AG04449 (cell line): ENCODE measurements around the gene NCF4.

Experiments used
- CTCF ChIA-PET: fragments of 350-600 bp; formaldehyde crosslinking; extraction: SDS; loops from one replicate; lab custom pipeline; 2021; ENCODE audit warnings: antibody characterized with exemption; lab: Yijun Ruan, JAX
- POLR2A ChIA-PET: fragments of 400-600, 350-600 bp; formaldehyde crosslinking; extraction: SDS; loops from one replicate; lab custom pipeline; 2020; ENCODE audit warnings: antibody characterized with exemption, inconsistent platforms; lab: Yijun Ruan, JAX
- DNase-seq: peaks from one replicate; pipeline ENCODE4 v3.0.0-alpha.2; 2010; ENCODE audit warnings: low read depth, low spot score
- H3K4me3 ChIP-seq: 2 replicates; pipeline ENCODE4 v1.5.1; 2011; ENCODE audit warnings: low read depth, mild to moderate bottlenecking, control low read depth, low read length
- TF ChIP-seq, protein P1 (sequence below): IDR thresholded peaks from one replicate; pipeline ENCODE4 v1.5.1; 2011; ENCODE audit warnings: mild to moderate bottlenecking, moderate library complexity, low read length, control low read depth, inconsistent platforms; ENCODE audit not compliant: insufficient read depth; ENCODE audit errors: missing control alignments

Gene NCF4

DNA sequence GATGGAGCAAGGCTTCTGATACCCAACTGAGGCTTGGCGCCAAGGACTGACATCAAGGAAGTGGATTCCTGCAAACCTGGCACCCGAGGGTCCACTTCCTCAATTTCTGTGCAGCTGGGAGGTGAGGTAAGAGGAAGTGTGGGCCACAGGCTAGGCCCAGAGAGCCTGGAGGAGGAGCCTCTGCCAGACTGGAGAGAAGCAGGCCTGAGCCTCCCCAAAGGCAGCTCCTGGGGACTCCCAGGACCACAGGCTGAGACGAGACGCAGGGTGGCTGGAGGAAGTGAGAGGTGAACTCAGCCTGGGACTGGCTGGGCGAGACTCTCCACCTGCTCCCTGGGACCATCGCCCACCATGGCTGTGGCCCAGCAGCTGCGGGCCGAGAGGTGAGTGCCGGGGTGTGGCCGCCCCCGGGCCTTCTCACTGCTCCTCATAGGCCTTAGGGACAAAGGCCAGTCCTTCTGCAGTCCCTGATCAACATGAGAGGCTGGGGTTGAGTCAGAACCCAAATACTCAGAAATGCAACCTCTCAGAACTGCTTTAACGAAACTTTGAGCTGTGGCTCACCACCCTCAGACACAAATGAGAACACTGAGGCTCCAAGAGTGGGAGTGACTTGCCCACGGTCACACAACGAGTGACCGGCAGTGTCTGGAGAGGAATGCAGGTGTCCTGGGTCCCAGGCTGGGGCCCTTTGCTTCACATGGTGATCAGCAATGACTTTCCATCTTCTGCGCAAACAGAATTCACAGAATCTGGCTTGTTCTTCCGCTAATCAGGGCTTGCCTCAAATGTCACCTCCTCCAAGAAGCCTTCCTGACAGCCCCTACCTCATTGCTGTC lies at the start of gene NCF4:
Gene NCF4, plus strand, starts transcription at position 186 of the 839 bp plus-strand sequence. Its CDS starts 166 bp downstream, at position 352.
- CTCF ChIA-PET: interaction anchor here (0.9 to 10.1 kb wide), 8 partner anchors 9 to 317 kb away, joined by 4 to 181 read pairs (median 76); partner anchors contain the start of gene IFT27
- no peak for DNase-seq
- TF ChIP-seq, protein P1, sequence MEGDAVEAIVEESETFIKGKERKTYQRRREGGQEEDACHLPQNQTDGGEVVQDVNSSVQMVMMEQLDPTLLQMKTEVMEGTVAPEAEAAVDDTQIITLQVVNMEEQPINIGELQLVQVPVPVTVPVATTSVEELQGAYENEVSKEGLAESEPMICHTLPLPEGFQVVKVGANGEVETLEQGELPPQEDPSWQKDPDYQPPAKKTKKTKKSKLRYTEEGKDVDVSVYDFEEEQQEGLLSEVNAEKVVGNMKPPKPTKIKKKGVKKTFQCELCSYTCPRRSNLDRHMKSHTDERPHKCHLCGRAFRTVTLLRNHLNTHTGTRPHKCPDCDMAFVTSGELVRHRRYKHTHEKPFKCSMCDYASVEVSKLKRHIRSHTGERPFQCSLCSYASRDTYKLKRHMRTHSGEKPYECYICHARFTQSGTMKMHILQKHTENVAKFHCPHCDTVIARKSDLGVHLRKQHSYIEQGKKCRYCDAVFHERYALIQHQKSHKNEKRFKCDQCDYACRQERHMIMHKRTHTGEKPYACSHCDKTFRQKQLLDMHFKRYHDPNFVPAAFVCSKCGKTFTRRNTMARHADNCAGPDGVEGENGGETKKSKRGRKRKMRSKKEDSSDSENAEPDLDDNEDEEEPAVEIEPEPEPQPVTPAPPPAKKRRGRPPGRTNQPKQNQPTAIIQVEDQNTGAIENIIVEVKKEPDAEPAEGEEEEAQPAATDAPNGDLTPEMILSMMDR: no peak
- no peak within 1 kb of the TSS for H3K4me3 ChIP-seq
- POLR2A ChIA-PET: no interaction called here

DNA sequence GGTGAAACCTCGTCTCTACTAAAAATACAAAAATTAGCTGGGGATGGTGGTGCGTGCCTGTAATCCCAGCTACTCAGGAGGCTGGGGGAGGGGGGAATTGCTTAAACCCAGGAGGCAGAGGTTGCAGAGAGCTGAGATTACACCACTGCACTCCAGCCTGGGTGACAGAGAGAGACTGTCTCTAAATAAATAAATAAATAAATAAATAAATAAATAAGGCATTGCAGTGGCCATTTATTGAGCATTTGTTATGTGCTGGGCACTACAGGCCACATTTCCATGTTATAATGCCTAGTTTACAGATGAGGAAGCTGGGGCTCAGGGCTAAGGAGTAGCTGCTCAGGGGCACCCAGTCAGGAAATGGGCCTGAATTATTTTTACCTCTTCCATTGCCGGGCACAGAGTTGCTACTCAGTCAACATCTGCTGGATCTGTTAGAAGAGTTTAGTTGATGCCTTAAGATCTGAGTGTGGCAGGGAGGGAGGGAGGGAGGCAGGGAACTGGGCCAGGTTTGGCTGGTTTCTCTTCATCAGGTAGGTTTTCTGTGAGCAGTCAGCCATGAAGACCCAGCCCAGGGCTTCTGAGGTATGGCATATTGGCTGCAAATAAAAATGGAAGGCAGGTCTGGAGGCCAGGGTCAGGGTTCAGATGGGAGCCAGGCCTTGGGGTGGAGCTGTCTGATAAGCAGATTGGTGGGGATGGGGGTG lies 49.6 kb upstream of the NCF4 start:
- CTCF ChIA-PET: interaction anchor here (2.6 kb wide), 1 partner anchor 45 kb away, joined by 9 read pairs; no protein-coding TSS in a partner anchor

DNA sequence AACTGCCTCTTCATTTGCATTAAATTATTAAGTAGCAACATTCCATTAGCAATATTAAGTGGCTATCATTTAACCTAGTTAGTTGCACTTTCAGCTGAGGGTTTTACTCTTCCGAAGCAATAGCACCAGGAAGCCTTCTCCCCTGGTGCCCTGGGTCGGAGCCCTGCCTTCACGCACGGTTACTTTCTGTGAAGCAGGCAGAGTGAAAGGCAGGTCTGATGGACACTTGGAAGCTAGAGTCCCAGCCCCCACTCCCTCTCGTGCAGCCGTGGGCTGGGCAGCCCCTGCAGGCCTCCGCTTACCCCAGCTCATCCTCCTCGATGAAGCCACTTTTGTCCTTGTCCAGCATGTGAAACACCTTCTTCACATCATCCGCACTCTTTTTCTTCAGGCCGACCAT lies 46.0 kb upstream of the NCF4 start:
- ChIA-PET POLR2A (no interaction called here), CTCF (interaction anchor here (0.9 kb wide), 1 partner anchor 41 kb away, joined by 3 read pairs; no protein-coding TSS in a partner anchor)
- no peak for DNase-seq
- TF ChIP-seq, protein P1: no peak
- H3K4me3 ChIP-seq: no peak overlapping the region

More for the DNA sequence above, 49.6 kb upstream of the NCF4 start:
- TF ChIP-seq, protein P1: no peak
- no peak overlapping the region for H3K4me3 ChIP-seq
- no peak for DNase-seq
- POLR2A ChIA-PET: no interaction called here

- H3K4me3 ChIP-seq: no peak overlapping the region
- CTCF ChIA-PET: no interaction called here
- DNase-seq: no peak
- POLR2A ChIA-PET: no interaction called here
- TF ChIP-seq, protein P1: no peak
Measured at GRCh38 chr22:36815558-36816338, 45.1 kb upstream of the NCF4 start.

GRCh38 chr22:36816339-36816635 lies 44.5 kb upstream of the NCF4 start:
- H3K4me3 ChIP-seq: no peak overlapping the region
- CTCF ChIA-PET: no interaction called here
- POLR2A ChIA-PET: no interaction called here
- TF ChIP-seq, protein P1: no peak
- no peak for DNase-seq
